Measurements from ENCODE around the gene C10orf120. TPM values are rescaled to one million over a fixed set of nuclear protein-coding genes. Genes with fewer than 3 reads are reported as not detected.

The C10orf120 gene
- total RNA-seq, 4 donors from 2014 or later: not detected

GRCh38 chr10:122688293-122688989 is 11.2 kb downstream of the C10orf120 start:
- no peak for TF ChIP-seq CTCF (IDR thresholded peaks at IDR 0.05; ENCODE audit: low read depth)

- TF ChIP-seq CTCF (IDR thresholded peaks at IDR 0.05; ENCODE audit: low read depth): no peak
Measured at GRCh38 chr10:122682522-122682921, 17.1 kb downstream of the C10orf120 start.

- TF ChIP-seq CTCF (IDR thresholded peaks at IDR 0.05; ENCODE audit: low read depth): no peak
Measured at GRCh38 chr10:122678266-122678665, 21.4 kb downstream of the C10orf120 start.

GRCh38 chr10:122675278-122675677 is 24.4 kb downstream of the C10orf120 start:
- TF ChIP-seq CTCF (IDR thresholded peaks at IDR 0.05; ENCODE audit: low read depth): no peak

GRCh38 chr10:122674781-122675180 is 24.9 kb downstream of the C10orf120 start:
- no peak for TF ChIP-seq CTCF (IDR thresholded peaks at IDR 0.05; ENCODE audit: low read depth)

DNA sequence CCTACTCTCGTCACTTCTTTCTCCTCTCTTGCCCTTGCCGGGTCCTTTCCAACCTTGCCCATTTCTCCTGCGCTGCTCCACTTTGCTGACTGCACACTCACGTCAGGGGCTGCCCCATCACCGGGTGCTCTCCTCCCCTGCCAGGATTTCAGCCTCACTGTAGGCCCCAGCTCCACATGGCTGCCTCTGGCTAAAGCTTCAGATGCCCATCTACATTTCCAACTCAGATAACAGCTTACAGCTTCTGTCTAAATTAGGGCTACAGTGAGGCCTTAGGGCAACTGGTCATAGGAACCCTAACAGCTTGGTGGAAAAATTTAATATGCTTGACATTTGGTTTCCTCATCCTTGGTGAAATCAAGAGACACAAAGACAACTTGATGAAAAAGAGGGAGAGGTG is 25.9 kb downstream of the C10orf120 start:
- no peak for TF ChIP-seq CTCF (IDR thresholded peaks at IDR 0.05; ENCODE audit: low read depth)

DNA sequence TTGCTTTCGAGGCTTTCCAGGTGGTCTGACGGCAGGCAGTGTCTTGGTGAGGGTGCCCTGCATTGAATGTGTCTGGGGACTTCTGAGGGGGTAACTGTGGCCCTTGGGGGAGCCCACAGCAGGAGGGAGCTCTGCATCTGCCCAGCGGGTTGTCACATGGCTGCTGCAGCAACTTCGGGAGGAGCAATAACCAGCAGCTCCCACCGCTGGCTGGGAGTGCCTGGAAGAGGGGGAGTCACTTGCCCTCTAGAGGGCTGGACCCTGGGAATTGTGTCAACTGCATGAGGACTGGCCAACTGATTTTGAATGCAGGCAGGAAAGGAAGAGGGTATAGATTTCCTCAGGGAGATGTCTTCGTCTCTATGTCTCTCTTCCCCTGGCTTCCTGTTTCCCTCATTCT is 26.4 kb downstream of the C10orf120 start:
- no peak for TF ChIP-seq CTCF (IDR thresholded peaks at IDR 0.05; ENCODE audit: low read depth)

All from subcutaneous adipose tissue (tissue), 4 donors.